GM23338 (cell line): ENCODE data around the gene SRCIN1. TPM values are rescaled to one million over a fixed set of nuclear protein-coding genes. Genes with fewer than 3 reads are reported as not detected.

Experiments used
- ATAC-seq: fragments of 200-7000 bp; cut with Tn5 transposase; 3 replicates; pipeline ENCODE4 v1.9.1; 2020
- DNase-seq: peaks from one replicate; pipeline ENCODE4 v3.0.0-alpha.2; 2015; ENCODE audit warnings: low spot score
- H2AFZ ChIP-seq: fragments of 200-600 bp; sonication (generic); 2 replicates; pipeline ENCODE4 v1.8.0; 2016; ENCODE audit warnings: antibody characterized with exemption, mild to moderate bottlenecking, moderate library complexity
- H3F3A ChIP-seq: fragments of 200-600 bp; sonication (generic); replicated peaks from 2 replicates; pipeline ENCODE4 v1.8.0; 2017; ENCODE audit warnings: antibody characterized with exemption, mixed run types, low read depth
- H3K27ac ChIP-seq: fragments of 200-600 bp; sonication (generic); 2 replicates; pipeline ENCODE4 v1.6.1; 2016; ENCODE audit warnings: low read depth
- H3K27me3 ChIP-seq: fragments of 200-600 bp; sonication (generic); 2 replicates; pipeline ENCODE4 v1.8.0; 2016; ENCODE audit warnings: mild to moderate bottlenecking, mixed run types, moderate library complexity; ENCODE audit not compliant: insufficient read depth
- H3K36me3 ChIP-seq: fragments of 200-600 bp; sonication (generic); 2 replicates; pipeline ENCODE4 v1.8.0; 2016; ENCODE audit warnings: mild to moderate bottlenecking; ENCODE audit not compliant: insufficient read depth
- H3K4me1 ChIP-seq: fragments of 200-600 bp; sonication (generic); 2 replicates; pipeline ENCODE4 v1.8.0; 2016; ENCODE audit warnings: mild to moderate bottlenecking, moderate library complexity; ENCODE audit not compliant: insufficient read depth
- H3K4me2 ChIP-seq: fragments of 200-600 bp; sonication (generic); 2 replicates; pipeline ENCODE4 v1.7.1; 2017; ENCODE audit warnings: mixed run types
- H3K4me3 ChIP-seq: fragments of 200-600 bp; sonication (generic); 2 replicates; pipeline ENCODE4 v1.6.1; 2016; ENCODE audit warnings: mixed run types
- H3K79me2 ChIP-seq: fragments of 200-600 bp; sonication (generic); replicated peaks from 2 replicates; pipeline ENCODE4 v1.8.0; 2017; ENCODE audit warnings: mild to moderate bottlenecking; ENCODE audit not compliant: insufficient read depth
- H3K9me2 ChIP-seq: fragments of 200-600 bp; sonication (generic); 2 replicates; pipeline ENCODE4 v1.8.0; 2017; ENCODE audit not compliant: insufficient read depth
- H4K20me1 ChIP-seq: fragments of 200-600 bp; sonication (generic); replicated peaks from 2 replicates; pipeline ENCODE4 v1.8.0; 2017; ENCODE audit warnings: mild to moderate bottlenecking; ENCODE audit not compliant: insufficient read depth
- H3K27ac Mint-ChIP-seq: 2 replicates; pipeline ENCODE4 v1.8.0; 2020; ENCODE audit warnings: inconsistent platforms, mild to moderate bottlenecking, moderate library complexity, mixed read lengths
- H3K27me3 Mint-ChIP-seq: 3 replicates; pipeline ENCODE4 v1.8.0; 2022; ENCODE audit warnings: low read depth, mild to moderate bottlenecking, moderate library complexity, mixed read lengths, inconsistent platforms; ENCODE audit not compliant: insufficient read depth, poor library complexity
- H3K36me3 Mint-ChIP-seq: 3 replicates; pipeline ENCODE4 v1.8.0; 2021; ENCODE audit warnings: low read depth, mild to moderate bottlenecking, inconsistent platforms, moderate library complexity, mixed read lengths
- H3K4me1 Mint-ChIP-seq: 3 replicates; pipeline ENCODE4 v1.8.0; 2020; ENCODE audit warnings: mild to moderate bottlenecking, inconsistent platforms, mixed read lengths
- H3K4me3 Mint-ChIP-seq: 3 replicates; pipeline ENCODE4 v1.8.0; 2021; ENCODE audit warnings: moderate library complexity, mild to moderate bottlenecking, inconsistent platforms, mixed read lengths
- H3K9me3 Mint-ChIP-seq: 3 replicates; pipeline ENCODE4 v1.8.0; 2020; ENCODE audit warnings: moderate library complexity, mild to moderate bottlenecking, inconsistent platforms, mixed read lengths
- EZH2 ChIP-seq: fragments of 200-600 bp; sonication (generic); IDR thresholded peaks from one replicate; pipeline ENCODE4 v1.8.0; 2017; ENCODE audit warnings: antibody characterized with exemption, mild to moderate bottlenecking, low read depth; ENCODE audit not compliant: unreplicated experiment
- EZH2phosphoT487 ChIP-seq: fragments of 200-600 bp; sonication (generic); IDR thresholded peaks from one replicate; pipeline ENCODE4 v1.8.1; 2018; ENCODE audit warnings: antibody characterized with exemption; ENCODE audit not compliant: unreplicated experiment
- JUNB ChIP-seq: IDR thresholded peaks from one replicate; pipeline ENCODE4 v1.6.1; 2016; ENCODE audit warnings: antibody characterized with exemption; ENCODE audit not compliant: unreplicated experiment
- NANOG ChIP-seq: IDR thresholded peaks from 2 replicates; pipeline ENCODE4 v1.6.1; 2016; ENCODE audit warnings: antibody characterized with exemption, borderline replicate concordance
- POLR2AphosphoS5 ChIP-seq: IDR thresholded peaks from 2 replicates; pipeline ENCODE4 v1.6.1; 2016; ENCODE audit warnings: antibody characterized with exemption, low read depth
- ZNF114 ChIP-seq: fragments of 250-450 bp; sonication (Bioruptor Pico); IDR thresholded peaks from 2 replicates; pipeline ENCODE4 v1.5.0; 2020; ENCODE audit warnings: mild to moderate bottlenecking, moderate library complexity
- ZNF331 ChIP-seq: fragments of 250-450 bp; sonication (Bioruptor Pico); IDR thresholded peaks from 2 replicates; pipeline ENCODE4 v1.5.0; 2020; ENCODE audit warnings: low read depth, mild to moderate bottlenecking, moderate library complexity
- polyA plus RNA-seq: library from polyadenylated mRNA; unstranded; fragments of >200 nt; fragmentation: Nextera tagmentation; extraction: Ambion mirVana; gene quantifications from 2 replicates; pipeline ENCODE4 v1.2.1, GENCODE V29; 2016
- total RNA-seq: library from RNA; depleted of rRNA; stranded (reverse); fragments of >200 nt; shearing (Covaris generic); gene quantifications from 2 replicates; pipeline ENCODE4 v1.2.3, GENCODE V29; 2014
- TF ChIP-seq, protein P1 (sequence below): IDR thresholded peaks from 2 replicates; pipeline ENCODE4 v1.6.1; 2016; ENCODE audit warnings: antibody characterized with exemption
- TF ChIP-seq, protein P2 (sequence below): IDR thresholded peaks from one replicate; pipeline ENCODE4 v1.6.1; 2018; ENCODE audit warnings: antibody characterized with exemption; ENCODE audit not compliant: unreplicated experiment

SRCIN1 gene
- total and polyA plus RNA-seq, 2 experiments from 2014 or later: 0.87 to 2.2 TPM

DNA sequence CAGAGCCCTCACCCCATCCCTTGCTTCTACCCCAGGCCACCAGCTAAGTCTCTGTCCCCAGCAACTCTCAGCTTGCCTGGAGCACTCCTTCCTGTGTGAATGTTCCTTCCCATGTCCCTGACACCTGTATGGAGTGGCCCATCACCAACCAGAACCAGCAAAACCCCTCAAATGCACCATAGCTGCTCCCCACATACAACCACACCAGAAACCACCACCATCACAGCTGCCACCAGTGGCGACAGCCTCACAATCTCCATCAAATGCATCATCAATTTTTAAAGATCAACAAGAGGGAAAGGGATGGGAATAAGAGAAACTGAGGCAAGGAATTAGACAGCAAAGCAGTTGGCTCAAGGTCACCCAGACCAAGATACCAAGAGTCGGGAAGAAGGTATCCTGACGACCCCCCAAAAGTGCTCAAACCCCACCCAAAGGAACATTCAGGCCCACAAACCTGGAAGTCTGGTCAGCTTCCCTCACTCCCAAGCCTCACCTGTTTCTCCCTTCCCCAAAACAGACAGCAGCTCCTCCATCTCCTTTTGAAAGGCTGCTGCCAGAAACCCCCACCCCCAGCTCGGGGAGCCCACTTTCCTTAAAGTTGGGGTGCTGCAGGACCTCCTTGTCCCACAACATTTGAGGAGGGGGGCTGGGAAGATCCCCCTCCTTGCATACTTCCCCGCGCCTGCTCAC, 1.8 kb downstream of the SRCIN1 start:
- H3K4me3 Mint-ChIP-seq: peak overlapping the region; percentile 52

DNA sequence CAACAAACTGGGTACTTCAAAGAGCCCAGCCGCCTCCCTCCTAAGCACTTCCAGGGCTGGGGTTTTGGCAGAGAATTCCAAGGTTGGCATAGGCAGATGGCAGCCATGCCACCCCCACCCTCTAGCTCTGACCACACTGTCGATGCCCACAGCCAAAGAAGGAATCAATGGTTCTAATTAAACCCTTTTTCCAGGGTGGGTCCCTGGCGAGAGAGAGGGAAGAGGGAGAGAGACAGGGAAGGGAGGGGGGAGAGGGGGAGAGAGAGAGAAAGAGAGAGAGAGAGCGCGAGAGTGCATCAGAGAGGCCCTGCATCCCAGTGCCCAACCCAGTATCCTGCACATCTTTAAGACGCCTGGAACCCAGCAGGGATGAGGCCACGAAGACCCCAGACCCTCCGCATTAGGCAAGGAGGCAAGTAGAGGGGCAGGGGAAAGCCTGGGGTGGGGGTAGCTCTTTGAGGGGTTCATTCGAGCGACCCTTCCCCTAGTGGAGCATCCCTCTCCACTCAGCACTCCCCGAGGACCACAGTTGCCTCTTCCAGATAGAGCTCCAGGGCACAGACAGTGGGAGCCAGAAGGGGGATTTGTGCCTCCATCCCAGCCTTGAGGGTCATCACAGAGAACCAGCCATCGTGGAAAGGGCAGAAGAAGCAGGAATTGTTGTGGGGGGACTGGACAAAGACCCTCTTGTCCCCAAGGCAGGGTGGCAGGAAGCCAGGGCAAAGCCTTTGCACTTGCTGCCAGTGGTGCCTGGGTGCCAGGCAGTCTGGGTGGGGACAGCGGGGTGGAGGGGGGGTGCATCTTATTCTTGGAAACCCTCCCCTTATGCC, 2.6 kb downstream of the SRCIN1 start:
- Histone ChIP-seq H3K9me2 (no peaks in the 10 kb centered on the region), H4K20me1 (no peaks in the 10 kb centered on the region), H3K27me3 (peaks cover 73% of the 10 kb centered on the region), H3K79me2 (no peaks in the 10 kb centered on the region), H2AFZ (no peak overlapping the region), H3K4me2 (peak overlapping the region; percentile 90), H3F3A (peaks cover 12% of the 10 kb centered on the region), H3K4me3 (peak overlapping the region; percentile 67), H3K4me1 (peaks cover 75% of the 10 kb centered on the region), H3K27ac (no peak overlapping the region), H3K36me3 (no peaks in the 10 kb centered on the region)
- Mint-ChIP-seq H3K4me3 (peak overlapping the region; percentile 68), H3K9me3 (no peaks in the 10 kb centered on the region; the same call in 2 of the 3 replicates), H3K27ac (no peak overlapping the region), H3K36me3 (no peaks in the 10 kb centered on the region), H3K4me1 (peaks cover 76% of the 10 kb centered on the region), H3K27me3 (peaks cover 55% of the 10 kb centered on the region)
- TF ChIP-seq ZNF114 (CRISPR knock-in tag): no peak
- peak; percentile 12 for TF ChIP-seq EZH2
- DNase-seq (peak; percentile 73), ATAC-seq (no peak)

More for the DNA sequence above, 1.8 kb downstream of the SRCIN1 start:
- peaks cover 52% of the 10 kb centered on the region for H3K27me3 Mint-ChIP-seq
- Histone ChIP-seq H3K27ac (no peak overlapping the region), H3F3A (peaks cover 18% of the 10 kb centered on the region), H2AFZ (peak overlapping the region; percentile 47; the same call in 1 of the 2 replicates), H4K20me1 (no peaks in the 10 kb centered on the region), H3K27me3 (peaks cover 77% of the 10 kb centered on the region), H3K79me2 (no peaks in the 10 kb centered on the region), H3K4me2 (peak overlapping the region; percentile 90), H3K4me3 (peak overlapping the region; percentile 64), H3K4me1 (peaks cover 78% of the 10 kb centered on the region), H3K36me3 (no peaks in the 10 kb centered on the region), H3K9me2 (no peaks in the 10 kb centered on the region)
- no peak for ATAC-seq
- no peak for TF ChIP-seq ZNF114 (CRISPR knock-in tag)
- peak; percentile 44 for TF ChIP-seq EZH2
- H3K4me1 Mint-ChIP-seq: peaks cover 76% of the 10 kb centered on the region
- H3K36me3 Mint-ChIP-seq: no peaks in the 10 kb centered on the region
- no peak for DNase-seq
- H3K9me3 Mint-ChIP-seq: no peaks in the 10 kb centered on the region; the same call in 2 of the 3 replicates
- no peak overlapping the region for H3K27ac Mint-ChIP-seq

DNA sequence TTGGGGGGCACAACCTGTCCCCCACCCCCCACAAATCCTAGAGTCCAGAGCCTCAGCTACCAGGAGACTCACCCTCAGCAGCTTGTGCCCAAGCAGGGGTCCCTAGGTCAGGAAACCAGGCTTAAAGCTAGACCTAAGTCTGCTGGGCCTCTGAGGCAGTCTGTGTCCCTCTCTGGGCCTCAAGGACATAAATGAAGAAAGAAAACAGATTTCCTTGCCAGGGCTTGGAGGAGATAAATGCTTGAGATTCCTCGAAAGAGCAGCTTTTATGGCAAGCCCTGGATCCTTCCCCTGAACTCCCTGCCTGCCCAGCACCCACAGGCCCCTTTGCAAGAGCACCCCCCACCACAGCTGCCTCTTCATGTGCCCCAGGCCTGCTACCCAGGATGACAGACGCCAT, 3.3 kb downstream of the SRCIN1 start:
- H3K4me2 ChIP-seq: peak overlapping the region; percentile 90
- Mint-ChIP-seq H3K27ac (no peak overlapping the region), H3K27me3 (peaks cover 55% of the 10 kb centered on the region), H3K4me3 (peak overlapping the region; percentile 68), H3K4me1 (peaks cover 76% of the 10 kb centered on the region), H3K36me3 (no peaks in the 10 kb centered on the region), H3K9me3 (no peaks in the 10 kb centered on the region; the same call in 2 of the 3 replicates)
- no peaks in the 10 kb centered on the region for H3K36me3 ChIP-seq
- no peak for ATAC-seq
- H3K4me1 ChIP-seq: peaks cover 75% of the 10 kb centered on the region
- peak; percentile 58 for DNase-seq
- no peaks in the 10 kb centered on the region for H4K20me1 ChIP-seq
- peak overlapping the region; percentile 67 for H3K4me3 ChIP-seq
- H3K79me2 ChIP-seq: no peaks in the 10 kb centered on the region
- H3K27ac ChIP-seq: no peak overlapping the region
- H2AFZ ChIP-seq: no peak overlapping the region
- H3F3A ChIP-seq: peaks cover 14% of the 10 kb centered on the region
- H3K27me3 ChIP-seq: peaks cover 72% of the 10 kb centered on the region
- H3K9me2 ChIP-seq: no peaks in the 10 kb centered on the region
- TF ChIP-seq EZH2 (no peak), NANOG (no peak), JUNB (no peak), EZH2phosphoT487 (no peak), POLR2AphosphoS5 (no peak), ZNF331 (CRISPR knock-in tag) (no peak)
- TF ChIP-seq, protein P1, sequence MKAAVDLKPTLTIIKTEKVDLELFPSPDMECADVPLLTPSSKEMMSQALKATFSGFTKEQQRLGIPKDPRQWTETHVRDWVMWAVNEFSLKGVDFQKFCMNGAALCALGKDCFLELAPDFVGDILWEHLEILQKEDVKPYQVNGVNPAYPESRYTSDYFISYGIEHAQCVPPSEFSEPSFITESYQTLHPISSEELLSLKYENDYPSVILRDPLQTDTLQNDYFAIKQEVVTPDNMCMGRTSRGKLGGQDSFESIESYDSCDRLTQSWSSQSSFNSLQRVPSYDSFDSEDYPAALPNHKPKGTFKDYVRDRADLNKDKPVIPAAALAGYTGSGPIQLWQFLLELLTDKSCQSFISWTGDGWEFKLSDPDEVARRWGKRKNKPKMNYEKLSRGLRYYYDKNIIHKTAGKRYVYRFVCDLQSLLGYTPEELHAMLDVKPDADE: no peak
- TF ChIP-seq, protein P2, sequence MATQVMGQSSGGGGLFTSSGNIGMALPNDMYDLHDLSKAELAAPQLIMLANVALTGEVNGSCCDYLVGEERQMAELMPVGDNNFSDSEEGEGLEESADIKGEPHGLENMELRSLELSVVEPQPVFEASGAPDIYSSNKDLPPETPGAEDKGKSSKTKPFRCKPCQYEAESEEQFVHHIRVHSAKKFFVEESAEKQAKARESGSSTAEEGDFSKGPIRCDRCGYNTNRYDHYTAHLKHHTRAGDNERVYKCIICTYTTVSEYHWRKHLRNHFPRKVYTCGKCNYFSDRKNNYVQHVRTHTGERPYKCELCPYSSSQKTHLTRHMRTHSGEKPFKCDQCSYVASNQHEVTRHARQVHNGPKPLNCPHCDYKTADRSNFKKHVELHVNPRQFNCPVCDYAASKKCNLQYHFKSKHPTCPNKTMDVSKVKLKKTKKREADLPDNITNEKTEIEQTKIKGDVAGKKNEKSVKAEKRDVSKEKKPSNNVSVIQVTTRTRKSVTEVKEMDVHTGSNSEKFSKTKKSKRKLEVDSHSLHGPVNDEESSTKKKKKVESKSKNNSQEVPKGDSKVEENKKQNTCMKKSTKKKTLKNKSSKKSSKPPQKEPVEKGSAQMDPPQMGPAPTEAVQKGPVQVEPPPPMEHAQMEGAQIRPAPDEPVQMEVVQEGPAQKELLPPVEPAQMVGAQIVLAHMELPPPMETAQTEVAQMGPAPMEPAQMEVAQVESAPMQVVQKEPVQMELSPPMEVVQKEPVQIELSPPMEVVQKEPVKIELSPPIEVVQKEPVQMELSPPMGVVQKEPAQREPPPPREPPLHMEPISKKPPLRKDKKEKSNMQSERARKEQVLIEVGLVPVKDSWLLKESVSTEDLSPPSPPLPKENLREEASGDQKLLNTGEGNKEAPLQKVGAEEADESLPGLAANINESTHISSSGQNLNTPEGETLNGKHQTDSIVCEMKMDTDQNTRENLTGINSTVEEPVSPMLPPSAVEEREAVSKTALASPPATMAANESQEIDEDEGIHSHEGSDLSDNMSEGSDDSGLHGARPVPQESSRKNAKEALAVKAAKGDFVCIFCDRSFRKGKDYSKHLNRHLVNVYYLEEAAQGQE: no peak
